Astrocyte (in vitro differentiated cells and primary cell): ENCODE measurements around the gene CALY. TPM values are rescaled to one million over a fixed set of nuclear protein-coding genes. Genes with fewer than 3 reads are reported as not detected.
"Not testable (repeated sequence)": the region's sequence is repeated elsewhere in the genome, so short reads cannot be mapped to it uniquely, and the experiment has no call there.

Experiments
- DNase-seq: peaks from one replicate; pipeline ENCODE4 v3.0.0-alpha.2; 2010; ENCODE audit warnings: low read depth
- FAIRE-seq: peaks from 2 replicates; lab custom pipeline; 2011; peaks lifted over from hg19 to GRCh38; lab: Jason Lieb, UNC
- H2AFZ ChIP-seq: 2 replicates; pipeline ENCODE4 v1.6.0; 2012; ENCODE audit warnings: low read depth, low read length, inconsistent platforms
- H3K27ac ChIP-seq: 2 replicates; pipeline ENCODE4 v1.5.1; 2011; ENCODE audit warnings: low read depth, low read length, inconsistent platforms
- H3K27me3 ChIP-seq: 2 replicates; pipeline ENCODE4 v1.6.0; 2011; ENCODE audit warnings: low read length, inconsistent platforms; ENCODE audit not compliant: insufficient read depth
- H3K36me3 ChIP-seq: 2 replicates; pipeline ENCODE4 v1.5.1; 2011; ENCODE audit warnings: low read length, inconsistent platforms; ENCODE audit not compliant: insufficient read depth
- H3K4me1 ChIP-seq: 2 replicates; pipeline ENCODE4 v1.5.1; 2011; ENCODE audit warnings: low read length, inconsistent platforms; ENCODE audit not compliant: insufficient read depth
- H3K4me2 ChIP-seq: 2 replicates; pipeline ENCODE4 v1.6.0; 2012; ENCODE audit warnings: low read length, inconsistent platforms
- H3K4me3 ChIP-seq: 2 replicates; pipeline ENCODE4 v1.5.1; 2011; ENCODE audit warnings: low read depth, mild to moderate bottlenecking, low read length, inconsistent platforms; ENCODE audit not compliant: insufficient read depth
- H3K79me2 ChIP-seq: 2 replicates; pipeline ENCODE4 v1.6.0; 2012; ENCODE audit warnings: mild to moderate bottlenecking, low read length, inconsistent platforms; ENCODE audit not compliant: insufficient read depth
- H3K9ac ChIP-seq: 2 replicates; pipeline ENCODE4 v1.6.0; 2012; ENCODE audit warnings: mild to moderate bottlenecking, low read length, inconsistent platforms
- H3K9me3 ChIP-seq: 2 replicates; pipeline ENCODE4 v1.5.1; 2012; ENCODE audit warnings: low read depth, mild to moderate bottlenecking, low read length, inconsistent platforms; ENCODE audit not compliant: insufficient read depth
- H4K20me1 ChIP-seq: 2 replicates; pipeline ENCODE4 v1.6.0; 2012; ENCODE audit warnings: low read length, inconsistent platforms; ENCODE audit not compliant: insufficient read depth
- H3K27ac Mint-ChIP-seq: one replicate; pipeline ENCODE4 v1.8.0; 2021; ENCODE audit warnings: mild to moderate bottlenecking, mixed read lengths; ENCODE audit not compliant: unreplicated experiment
- H3K27me3 Mint-ChIP-seq: one replicate; pipeline ENCODE4 v1.8.0; 2021; ENCODE audit warnings: low read depth, mixed read lengths; ENCODE audit not compliant: unreplicated experiment
- H3K36me3 Mint-ChIP-seq: one replicate; pipeline ENCODE4 v1.8.0; 2021; ENCODE audit warnings: low read depth, mixed read lengths; ENCODE audit not compliant: unreplicated experiment
- H3K4me1 Mint-ChIP-seq: one replicate; pipeline ENCODE4 v1.8.0; 2021; ENCODE audit warnings: low read depth, mixed read lengths; ENCODE audit not compliant: unreplicated experiment
- H3K4me3 Mint-ChIP-seq: one replicate; pipeline ENCODE4 v1.8.0; 2021; ENCODE audit warnings: mild to moderate bottlenecking, moderate library complexity, mixed read lengths; ENCODE audit not compliant: unreplicated experiment
- H3K9me3 Mint-ChIP-seq: one replicate; pipeline ENCODE4 v1.8.0; 2021; ENCODE audit warnings: mild to moderate bottlenecking, mixed read lengths; ENCODE audit not compliant: unreplicated experiment
- CTCF ChIP-seq: IDR thresholded peaks from 2 replicates; pipeline ENCODE4 v1.5.1; 2011; ENCODE audit warnings: low read depth, mild to moderate bottlenecking, inconsistent platforms, low read length, moderate library complexity; ENCODE audit not compliant: insufficient read depth
- EZH2 ChIP-seq: IDR thresholded peaks from 2 replicates; pipeline ENCODE4 v1.6.1; 2012; ENCODE audit warnings: mild to moderate bottlenecking, low read length, inconsistent platforms; ENCODE audit not compliant: insufficient read depth
- total RNA-seq: library from RNA; stranded (reverse); gene quantifications from 2 replicates; pipeline ENCODE4 v1.2.1, GENCODE V29; 2021

The CALY gene
- total RNA-seq, 1 donor from 2014 or later, result 1.1 TPM

DNA sequence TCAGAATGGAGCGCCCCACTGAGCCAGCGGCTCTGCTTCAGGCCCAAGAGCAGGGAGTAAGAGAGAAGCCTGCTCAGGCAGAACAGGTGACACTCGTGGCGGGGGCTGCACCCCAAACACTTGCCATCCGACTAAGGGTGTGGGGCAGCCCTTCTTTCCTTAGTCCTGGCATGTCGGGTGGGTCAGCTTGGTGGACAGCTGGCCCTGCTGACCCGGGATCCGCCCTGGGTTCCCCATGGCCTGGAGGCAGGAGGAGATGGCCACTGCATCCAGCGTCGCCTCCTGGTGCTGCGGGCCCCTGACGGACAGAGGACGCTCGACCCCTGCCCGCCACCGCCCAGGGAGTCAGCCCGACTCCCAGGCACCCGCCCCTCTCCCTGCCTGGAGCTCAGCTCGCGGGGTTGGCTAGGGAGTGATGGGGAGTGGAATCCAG, 41.1 kb upstream of the CALY start:
- no peak for DNase-seq
- Mint-ChIP-seq H3K9me3 (peaks cover 2% of the 10 kb centered on the region), H3K27me3 (peaks cover 14% of the 10 kb centered on the region), H3K36me3 (no peaks in the 10 kb centered on the region), H3K4me1 (peaks cover 2% of the 10 kb centered on the region), H3K27ac (no peak overlapping the region), H3K4me3 (peak overlapping the region; percentile 85)
- Histone ChIP-seq H3K9ac (peak overlapping the region; percentile 68), H3K27ac (no peak overlapping the region), H3K36me3 (no peaks in the 10 kb centered on the region), H3K9me3 (no peaks in the 10 kb centered on the region), H3K4me3 (peak overlapping the region; percentile 78), H3K79me2 (no peaks in the 10 kb centered on the region), H3K27me3 (no peaks in the 10 kb centered on the region), H3K4me1 (peaks cover 7% of the 10 kb centered on the region), H2AFZ (peak overlapping the region; percentile 96), H3K4me2 (peak overlapping the region; percentile 99), H4K20me1 (no peaks in the 10 kb centered on the region)
- TF ChIP-seq CTCF (no peak), EZH2 (no peak)
- FAIRE-seq, result no peak

GRCh38 chr10:133377025-133377817, 40.5 kb upstream of the CALY start:
- peaks cover 7% of the 10 kb centered on the region for H3K4me1 ChIP-seq
- no peak overlapping the region for H3K9ac ChIP-seq
- peak overlapping the region; percentile 99 for H3K4me2 ChIP-seq
- FAIRE-seq, result no peak
- H3K27ac Mint-ChIP-seq, result no peak overlapping the region
- H3K36me3 Mint-ChIP-seq, result no peaks in the 10 kb centered on the region
- TF ChIP-seq CTCF (no peak), EZH2 (no peak)
- H4K20me1 ChIP-seq, result peaks cover 1% of the 10 kb centered on the region
- H3K36me3 ChIP-seq, result no peaks in the 10 kb centered on the region
- peak overlapping the region; percentile 54 for H3K4me3 Mint-ChIP-seq
- H3K4me1 Mint-ChIP-seq, result peaks cover 2% of the 10 kb centered on the region
- no peak overlapping the region for H3K27ac ChIP-seq
- H3K27me3 ChIP-seq, result no peaks in the 10 kb centered on the region
- no peak overlapping the region for H2AFZ ChIP-seq
- H3K4me3 ChIP-seq, result no peak overlapping the region
- DNase-seq, result no peak
- peaks cover 2% of the 10 kb centered on the region for H3K9me3 Mint-ChIP-seq
- H3K9me3 ChIP-seq, result no peaks in the 10 kb centered on the region
- peaks cover 14% of the 10 kb centered on the region for H3K27me3 Mint-ChIP-seq
- H3K79me2 ChIP-seq, result peaks cover 2% of the 10 kb centered on the region

DNA sequence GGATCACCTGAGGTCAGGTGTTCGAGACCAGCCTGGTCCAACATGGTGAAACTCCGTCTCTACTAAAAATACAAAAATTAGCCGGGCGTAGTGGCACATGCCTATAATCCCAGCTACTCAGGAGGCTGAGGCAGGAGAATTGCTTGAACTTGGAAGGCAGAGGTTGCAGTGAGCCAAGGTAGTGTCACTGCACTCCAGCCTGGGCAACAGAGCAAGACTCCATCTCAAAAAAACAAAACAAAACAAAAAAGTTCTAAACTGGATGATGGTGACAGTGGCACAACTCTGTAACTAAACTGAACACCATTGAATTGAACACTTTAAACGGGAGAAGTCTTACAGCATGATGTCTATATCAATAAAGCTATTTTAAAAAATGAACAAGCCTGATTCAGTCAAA, 39.5 kb upstream of the CALY start:
- not testable (repeated sequence) for FAIRE-seq, H3K4me2 ChIP-seq, H2AFZ ChIP-seq, H3K4me1 Mint-ChIP-seq, H3K9ac ChIP-seq, H3K36me3 ChIP-seq, H3K4me3 ChIP-seq, H3K27me3 ChIP-seq, H3K4me3 Mint-ChIP-seq, H3K79me2 ChIP-seq, H3K36me3 Mint-ChIP-seq, DNase-seq, H3K9me3 ChIP-seq, H3K27ac ChIP-seq, H3K27ac Mint-ChIP-seq, H3K9me3 Mint-ChIP-seq, H3K4me1 ChIP-seq, H4K20me1 ChIP-seq
- peaks cover 14% of the 10 kb centered on the region for H3K27me3 Mint-ChIP-seq
